ENCODE results near the gene FAM47E.

Gene FAM47E

GRCh38 chr4:76251441-76252270, at the start of gene FAM47E:
FAM47E (plus strand) TSS chr4:76251721; CDS start chr4:76251747, 26 bp downstream.
- Histone ChIP-seq H3K27me3 (ENCODE audit: control insufficient read depth, insufficient read depth, low read length) (no peaks in the 10 kb centered on the region), H3K36me3 (ENCODE audit: control insufficient read depth, insufficient read depth, low read length) (no peaks in the 10 kb centered on the region), H3K9ac (ENCODE audit: low read length) (no peak within 1 kb of the TSS), H3K4me1 (ENCODE audit: control insufficient read depth, insufficient read depth, low read length) (no peaks in the 10 kb centered on the region), H3K27ac (ENCODE audit: low read depth, low read length) (no peak within 1 kb of the TSS), H3K4me3 (ENCODE audit: low read length) (peak within 1 kb of the TSS; percentile 78)

- H3K36me3 ChIP-seq (ENCODE audit: control insufficient read depth, insufficient read depth, low read length): no peaks in the 10 kb centered on the region
- peaks cover 51% of the 10 kb centered on the region for H3K4me1 ChIP-seq (ENCODE audit: control insufficient read depth, insufficient read depth, low read length)
- no peak overlapping the region for H3K9ac ChIP-seq (ENCODE audit: low read length)
- H3K27me3 ChIP-seq (ENCODE audit: control insufficient read depth, insufficient read depth, low read length): no peaks in the 10 kb centered on the region
- H3K4me3 ChIP-seq (ENCODE audit: low read length): no peak overlapping the region
- H3K27ac ChIP-seq (ENCODE audit: low read depth, low read length): peak overlapping the region; percentile 0
These were observed 48.0 kb upstream of the FAM47E start for GRCh38 chr4:76203541-76203940.

DNA sequence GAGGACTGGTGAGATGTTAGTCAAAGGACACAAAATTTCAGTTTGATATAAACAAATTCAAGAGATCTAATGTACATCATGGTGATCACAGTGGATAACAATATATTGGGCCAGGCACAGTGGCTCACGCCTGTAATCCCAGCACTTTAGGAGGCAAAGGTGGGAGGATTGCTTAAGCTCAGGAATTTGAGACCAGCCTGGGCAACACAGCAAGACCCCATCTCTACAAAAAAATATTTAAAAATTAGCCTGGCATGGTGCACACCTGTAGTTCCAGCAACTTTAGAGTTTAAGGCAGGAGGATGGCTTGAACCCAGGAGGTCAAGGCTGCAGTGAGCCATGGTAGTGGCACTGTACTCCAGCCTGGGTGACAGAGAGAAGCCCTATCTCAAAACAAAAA, 46.6 kb upstream of the FAM47E start:
- Histone ChIP-seq H3K4me1 (ENCODE audit: control insufficient read depth, insufficient read depth, low read length) (peaks cover 48% of the 10 kb centered on the region), H3K9ac (ENCODE audit: low read length) (no peak overlapping the region), H3K27ac (ENCODE audit: low read depth, low read length) (no peak overlapping the region), H3K36me3 (ENCODE audit: control insufficient read depth, insufficient read depth, low read length) (no peaks in the 10 kb centered on the region), H3K27me3 (ENCODE audit: control insufficient read depth, insufficient read depth, low read length) (no peaks in the 10 kb centered on the region), H3K4me3 (ENCODE audit: low read length) (no peak overlapping the region)

DNA sequence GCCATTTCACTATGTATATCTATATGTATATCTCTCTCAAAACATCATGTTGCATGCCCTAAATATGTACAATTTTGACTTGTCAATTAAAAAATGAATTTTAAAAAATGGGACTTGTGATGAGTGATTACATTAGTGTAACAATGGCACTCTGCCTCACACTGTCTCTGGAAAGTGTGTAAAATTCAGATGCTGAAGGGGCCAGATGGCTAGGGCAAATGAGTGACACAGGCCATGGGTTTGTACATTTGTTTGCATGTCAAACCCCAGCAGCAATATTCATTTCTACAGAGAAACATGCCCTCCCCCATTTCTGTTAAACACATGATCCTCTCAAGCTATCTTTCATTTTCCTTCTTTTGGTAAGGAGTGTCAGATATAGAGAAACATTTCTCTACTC, 46.0 kb upstream of the FAM47E start:
- Histone ChIP-seq H3K27me3 (ENCODE audit: control insufficient read depth, insufficient read depth, low read length) (no peaks in the 10 kb centered on the region), H3K4me3 (ENCODE audit: low read length) (no peak overlapping the region), H3K36me3 (ENCODE audit: control insufficient read depth, insufficient read depth, low read length) (no peaks in the 10 kb centered on the region), H3K27ac (ENCODE audit: low read depth, low read length) (peak overlapping the region; percentile 35), H3K4me1 (ENCODE audit: control insufficient read depth, insufficient read depth, low read length) (peaks cover 48% of the 10 kb centered on the region), H3K9ac (ENCODE audit: low read length) (no peak overlapping the region)

GRCh38 chr4:76206222-76206942, 45.1 kb upstream of the FAM47E start:
- Histone ChIP-seq H3K4me3 (ENCODE audit: low read length) (no peak overlapping the region), H3K27me3 (ENCODE audit: control insufficient read depth, insufficient read depth, low read length) (no peaks in the 10 kb centered on the region), H3K9ac (ENCODE audit: low read length) (no peak overlapping the region), H3K27ac (ENCODE audit: low read depth, low read length) (peak overlapping the region; percentile 35), H3K36me3 (ENCODE audit: control insufficient read depth, insufficient read depth, low read length) (no peaks in the 10 kb centered on the region), H3K4me1 (ENCODE audit: control insufficient read depth, insufficient read depth, low read length) (peaks cover 47% of the 10 kb centered on the region)

DNA sequence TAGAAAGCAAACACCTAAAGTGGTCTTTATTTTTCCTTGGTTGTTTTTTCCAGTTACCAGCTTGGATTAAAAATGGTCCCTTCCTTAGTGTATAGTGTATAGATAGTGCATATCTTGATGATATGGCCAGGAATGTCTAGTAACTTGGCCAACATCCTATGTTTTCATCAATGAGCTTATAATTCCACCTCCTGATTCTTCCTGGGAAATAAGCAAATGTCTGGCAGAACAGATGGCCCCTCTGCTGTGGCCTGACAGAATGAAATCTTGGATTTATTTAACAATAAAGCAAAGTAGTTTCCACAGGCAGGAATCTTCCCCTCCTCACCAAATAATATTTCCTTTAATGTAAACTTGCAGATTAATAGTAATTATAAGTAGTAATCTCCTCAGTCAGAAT, 44.0 kb upstream of the FAM47E start:
- H3K4me3 ChIP-seq (ENCODE audit: low read length): peak overlapping the region; percentile 10
- no peak overlapping the region for H3K9ac ChIP-seq (ENCODE audit: low read length)
- peaks cover 56% of the 10 kb centered on the region for H3K4me1 ChIP-seq (ENCODE audit: control insufficient read depth, insufficient read depth, low read length)
- no peaks in the 10 kb centered on the region for H3K36me3 ChIP-seq (ENCODE audit: control insufficient read depth, insufficient read depth, low read length)
- no peak overlapping the region for H3K27ac ChIP-seq (ENCODE audit: low read depth, low read length)
- no peaks in the 10 kb centered on the region for H3K27me3 ChIP-seq (ENCODE audit: control insufficient read depth, insufficient read depth, low read length)

- Histone ChIP-seq H3K27me3 (ENCODE audit: control insufficient read depth, insufficient read depth, low read length) (no peaks in the 10 kb centered on the region), H3K4me3 (ENCODE audit: low read length) (peak overlapping the region; percentile 10), H3K4me1 (ENCODE audit: control insufficient read depth, insufficient read depth, low read length) (peaks cover 56% of the 10 kb centered on the region), H3K9ac (ENCODE audit: low read length) (peak overlapping the region; percentile 42), H3K27ac (ENCODE audit: low read depth, low read length) (peak overlapping the region; percentile 83), H3K36me3 (ENCODE audit: control insufficient read depth, insufficient read depth, low read length) (no peaks in the 10 kb centered on the region)
These were observed 43.3 kb upstream of the FAM47E start for GRCh38 chr4:76208005-76208765.

- Histone ChIP-seq H3K27ac (ENCODE audit: low read depth, low read length) (peak overlapping the region; percentile 54), H3K27me3 (ENCODE audit: control insufficient read depth, insufficient read depth, low read length) (no peaks in the 10 kb centered on the region), H3K4me3 (ENCODE audit: low read length) (peak overlapping the region; percentile 25), H3K36me3 (ENCODE audit: control insufficient read depth, insufficient read depth, low read length) (no peaks in the 10 kb centered on the region), H3K9ac (ENCODE audit: low read length) (no peak overlapping the region), H3K4me1 (ENCODE audit: control insufficient read depth, insufficient read depth, low read length) (peaks cover 52% of the 10 kb centered on the region)
These were observed 41.6 kb upstream of the FAM47E start for GRCh38 chr4:76209881-76210280.

DNA sequence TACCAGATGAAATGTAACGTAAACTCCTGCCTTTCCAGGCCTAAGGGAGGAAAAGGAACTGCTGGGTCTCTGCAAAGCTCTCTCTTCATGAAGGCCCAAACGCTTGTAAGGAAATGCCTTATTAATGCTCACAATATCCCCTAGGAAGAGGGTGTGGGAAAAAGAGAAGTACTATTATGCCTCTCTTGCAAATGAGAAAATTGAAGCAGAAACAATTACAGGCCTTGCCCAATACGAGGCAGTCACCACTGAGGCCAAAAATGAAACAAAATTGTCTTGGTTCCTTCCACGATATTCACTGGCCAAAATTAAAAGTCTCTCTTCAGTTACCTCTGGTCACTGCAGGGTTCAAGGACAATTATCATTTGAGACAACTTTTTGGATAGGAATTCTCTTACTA, 41.1 kb upstream of the FAM47E start:
- Histone ChIP-seq H3K4me3 (ENCODE audit: low read length) (no peak overlapping the region), H3K4me1 (ENCODE audit: control insufficient read depth, insufficient read depth, low read length) (peaks cover 52% of the 10 kb centered on the region), H3K36me3 (ENCODE audit: control insufficient read depth, insufficient read depth, low read length) (no peaks in the 10 kb centered on the region), H3K27ac (ENCODE audit: low read depth, low read length) (no peak overlapping the region), H3K9ac (ENCODE audit: low read length) (no peak overlapping the region), H3K27me3 (ENCODE audit: control insufficient read depth, insufficient read depth, low read length) (no peaks in the 10 kb centered on the region)

GRCh38 chr4:76211769-76212708, 39.5 kb upstream of the FAM47E start:
- Histone ChIP-seq H3K9ac (ENCODE audit: low read length) (no peak overlapping the region), H3K4me1 (ENCODE audit: control insufficient read depth, insufficient read depth, low read length) (peaks cover 47% of the 10 kb centered on the region), H3K27ac (ENCODE audit: low read depth, low read length) (peak overlapping the region; percentile 97), H3K27me3 (ENCODE audit: control insufficient read depth, insufficient read depth, low read length) (no peaks in the 10 kb centered on the region), H3K36me3 (ENCODE audit: control insufficient read depth, insufficient read depth, low read length) (no peaks in the 10 kb centered on the region), H3K4me3 (ENCODE audit: low read length) (peak overlapping the region; percentile 93)

DNA sequence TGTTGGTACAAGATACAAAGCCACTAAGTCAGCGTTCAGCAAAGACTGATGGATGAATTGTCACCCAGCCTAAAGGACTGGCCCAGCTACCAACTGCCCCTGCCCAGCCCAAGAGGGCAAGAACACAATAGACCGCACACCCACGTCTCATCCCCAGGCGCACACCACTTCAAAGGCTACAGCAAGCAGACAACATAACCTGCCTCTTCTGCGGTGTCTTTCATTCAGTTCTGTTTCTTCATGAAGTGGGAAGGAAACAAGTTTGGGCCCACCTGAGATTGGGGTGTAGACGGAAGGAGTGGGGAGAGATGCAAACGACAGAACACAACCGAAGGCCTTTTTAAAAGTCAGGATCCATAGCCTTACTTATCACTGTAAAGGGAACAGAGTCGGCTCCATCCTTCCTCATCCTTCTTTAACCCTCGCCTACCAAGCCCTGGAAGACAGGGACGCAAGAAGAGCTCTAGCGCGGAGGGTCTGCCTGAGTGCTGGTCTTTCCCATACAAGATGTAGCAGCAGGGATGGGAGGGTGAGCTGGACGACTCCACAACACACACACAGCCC, 38.6 kb upstream of the FAM47E start:
- Histone ChIP-seq H3K4me3 (ENCODE audit: low read length) (peak overlapping the region; percentile 93), H3K36me3 (ENCODE audit: control insufficient read depth, insufficient read depth, low read length) (no peaks in the 10 kb centered on the region), H3K27ac (ENCODE audit: low read depth, low read length) (peak overlapping the region; percentile 97), H3K4me1 (ENCODE audit: control insufficient read depth, insufficient read depth, low read length) (peaks cover 40% of the 10 kb centered on the region), H3K9ac (ENCODE audit: low read length) (peak overlapping the region; percentile 74), H3K27me3 (ENCODE audit: control insufficient read depth, insufficient read depth, low read length) (no peaks in the 10 kb centered on the region)
